HepG2 (cell line): ENCODE measurements around the gene FOXR1. TPM values are rescaled to one million over a fixed set of nuclear protein-coding genes. Genes with fewer than 3 reads are reported as not detected.

Experiments
- ATAC-seq: fragments of 200-7000 bp; cut with Tn5 transposase; 3 replicates; pipeline ENCODE4 v1.9.1; 2020; ENCODE audit warnings: mild to moderate bottlenecking, moderate library complexity
- BruUV-seq: library from RNA; stranded (reverse); fragments of 400-500 nt; replicated peaks from 2 replicates; lab custom pipeline; 2021; lab: Mats Ljungman, UMichigan
- CTCF ChIA-PET: fragments of 300-600 bp; formaldehyde crosslinking; extraction: SDS; loops from one replicate; lab custom pipeline; 2021; ENCODE audit warnings: low total read pairs, inconsistent platforms, low intra/inter-chr PET ratio; lab: Yijun Ruan, JAX
- POLR2A ChIA-PET: fragments of 350-600 bp; sonication (Branson Sonifier 250); formaldehyde crosslinking; loops from one replicate; lab custom pipeline; 2020; ENCODE audit warnings: antibody characterized with exemption, inconsistent platforms; lab: Yijun Ruan, JAX
- DNase-seq: peaks from one replicate; pipeline ENCODE4 v3.0.0-alpha.2; 2015; ENCODE audit warnings: low spot score
- FAIRE-seq: peaks from 3 replicates; lab custom pipeline; 2011; peaks lifted over from hg19 to GRCh38; lab: Jason Lieb, UNC
- H2AFZ ChIP-seq: one replicate; pipeline ENCODE4 v1.6.1; 2011; ENCODE audit warnings: low read length, inconsistent platforms
- H3K27ac ChIP-seq: fragments of 300-600 bp; 3 replicates; pipeline ENCODE4 v1.8.0; 2011; ENCODE audit warnings: mixed run types, mild to moderate bottlenecking, mixed read lengths, low read length, inconsistent platforms; ENCODE audit not compliant: insufficient read depth; ENCODE audit errors: extremely low read length
- H3K27me3 ChIP-seq, 2 experiments: fragments of 200-600 bp in 1 of 2; 2 replicates in 1 of 2; 3 replicates in 1 of 2; pipeline versions ENCODE4 v1.6.0 to v1.8.0; 2011; ENCODE audit warnings: low read length in 2 of 2, mild to moderate bottlenecking in 2 of 2, moderate library complexity in 2 of 2, inconsistent platforms in 1 of 2; ENCODE audit not compliant: insufficient read depth in 2 of 2, control insufficient read depth in 1 of 2
- H3K36me3 ChIP-seq, 2 experiments: fragments of 200-600 bp in 1 of 2; replicated peaks in 1 of 2; 2 replicates in 1 of 2; 3 replicates in 1 of 2; pipeline versions ENCODE4 v1.5.1 to v1.8.0; 2011; ENCODE audit warnings: low read length in 2 of 2, inconsistent platforms in 1 of 2; ENCODE audit not compliant: insufficient read depth in 2 of 2, control insufficient read depth in 1 of 2
- H3K4me1 ChIP-seq: 2 replicates; pipeline ENCODE4 v1.5.1; 2012; ENCODE audit warnings: low read length, inconsistent platforms; ENCODE audit not compliant: insufficient read depth
- H3K4me2 ChIP-seq: 2 replicates; pipeline ENCODE4 v1.6.0; 2011; ENCODE audit warnings: low read depth, low read length, inconsistent platforms
- H3K4me3 ChIP-seq, 3 experiments: fragments of 200-600 bp in 1 of 3; sonication (generic), shearing (Covaris generic) in 1 of 3; replicated peaks in 1 of 3; 2 replicates each; pipeline ENCODE4 v1.5.1; 2011 to 2016; ENCODE audit warnings: low read length in 3 of 3, inconsistent platforms in 2 of 3, low read depth in 2 of 3, mild to moderate bottlenecking in 2 of 3, control low read depth in 1 of 3, mixed read lengths in 1 of 3; ENCODE audit not compliant: insufficient read depth in 1 of 3
- H3K79me2 ChIP-seq: one replicate; pipeline ENCODE4 v1.6.1; 2011; ENCODE audit warnings: low read length, inconsistent platforms; ENCODE audit not compliant: insufficient read depth
- H3K9ac ChIP-seq: 2 replicates; pipeline ENCODE4 v1.6.0; 2011; ENCODE audit warnings: mild to moderate bottlenecking, low read depth, low read length, inconsistent platforms; ENCODE audit not compliant: insufficient read depth
- H3K9me3 ChIP-seq: 2 replicates; pipeline ENCODE4 v1.5.1; 2012; ENCODE audit warnings: mild to moderate bottlenecking, low read length
- H4K20me1 ChIP-seq: 2 replicates; pipeline ENCODE4 v1.6.0; 2011; ENCODE audit warnings: inconsistent platforms, mild to moderate bottlenecking, low read length, moderate library complexity; ENCODE audit not compliant: insufficient read depth
- ATF7 ChIP-seq, 2 experiments: fragments of 450-650 bp in 1 of 2; sonication (generic) in 1 of 2; formaldehyde crosslinking in 1 of 2; IDR thresholded peaks; 2 replicates each; pipeline versions ENCODE4 v1.4.0 to v1.6.1; 2016 to 2020; ENCODE audit warnings: antibody characterized with exemption in 1 of 2, mild to moderate bottlenecking in 1 of 2, missing genetic modification reagents in 1 of 2
- DMAP1 ChIP-seq: IDR thresholded peaks from 2 replicates; pipeline ENCODE4 v1.6.1; 2016
- EZH2 ChIP-seq: conservative IDR thresholded peaks from 2 replicates; pipeline ENCODE4 v1.6.1; 2012; ENCODE audit warnings: mild to moderate bottlenecking, low read depth, low read length, moderate library complexity
- KLF15 ChIP-seq: sonication (generic); formaldehyde crosslinking; IDR thresholded peaks from 2 replicates; pipeline ENCODE4 v1.8.1; 2023; ENCODE audit warnings: borderline replicate concordance, mild to moderate bottlenecking, inconsistent platforms, missing genetic modification reagents, mixed read lengths
- KLF9 ChIP-seq: IDR thresholded peaks from 2 replicates; pipeline ENCODE4 v1.6.1; 2016; ENCODE audit warnings: low read depth
- MAX ChIP-seq: IDR thresholded peaks from 2 replicates; pipeline ENCODE4 v1.6.1; 2012; ENCODE audit warnings: inconsistent platforms
- MBD4 ChIP-seq: IDR thresholded peaks from 2 replicates; pipeline ENCODE4 v1.6.1; 2012; ENCODE audit warnings: low read length, inconsistent platforms, borderline replicate concordance
- PHF5A ChIP-seq: IDR thresholded peaks from one replicate; pipeline ENCODE4 v1.6.1; 2018; ENCODE audit warnings: low read depth, missing genetic modification reagents; ENCODE audit not compliant: unreplicated experiment
- RBFOX2 ChIP-seq: fragments of 200-400 bp; formaldehyde crosslinking; IDR thresholded peaks from 2 replicates; pipeline ENCODE4 v1.6.1; 2017; ENCODE audit warnings: low read depth, mild to moderate bottlenecking, low read length
- SKI ChIP-seq: fragments of 450-650 bp; IDR thresholded peaks from one replicate; pipeline ENCODE4 v1.6.1; 2018; ENCODE audit warnings: mild to moderate bottlenecking; ENCODE audit not compliant: partially characterized antibody
- SNAI1 ChIP-seq: sonication (generic); formaldehyde crosslinking; IDR thresholded peaks from 2 replicates; pipeline ENCODE4 v1.5.0; 2020; ENCODE audit warnings: mild to moderate bottlenecking, missing genetic modification reagents, borderline replicate concordance
- ZBTB20 ChIP-seq: sonication (generic); formaldehyde crosslinking; IDR thresholded peaks from 2 replicates; pipeline ENCODE4 v1.8.1; 2023; ENCODE audit warnings: missing genetic modification reagents, low read depth, mild to moderate bottlenecking, borderline replicate concordance
- ZBTB42 ChIP-seq: sonication (generic); formaldehyde crosslinking; IDR thresholded peaks from 2 replicates; pipeline ENCODE4 v1.5.0; 2020; ENCODE audit warnings: mild to moderate bottlenecking, missing genetic modification reagents
- ZFP62 ChIP-seq: sonication (generic); formaldehyde crosslinking; IDR thresholded peaks from 2 replicates; pipeline ENCODE4 v1.4.0; 2020; ENCODE audit warnings: missing genetic modification reagents
- ZNF124 ChIP-seq: sonication (generic); formaldehyde crosslinking; IDR thresholded peaks from 2 replicates; pipeline ENCODE4 v1.4.0; 2020; ENCODE audit warnings: missing genetic modification reagents
- ZNF17 ChIP-seq: sonication (generic); formaldehyde crosslinking; IDR thresholded peaks from 2 replicates; pipeline ENCODE4 v1.5.0; 2020; ENCODE audit warnings: mild to moderate bottlenecking, missing genetic modification reagents
- ZNF264 ChIP-seq: sonication (generic); formaldehyde crosslinking; IDR thresholded peaks from 2 replicates; pipeline ENCODE4 v1.4.0; 2020; ENCODE audit warnings: missing genetic modification reagents
- ZNF275 ChIP-seq: sonication (generic); formaldehyde crosslinking; IDR thresholded peaks from 2 replicates; pipeline ENCODE4 v1.8.0; 2022; ENCODE audit warnings: missing genetic modification reagents, mild to moderate bottlenecking, inconsistent platforms, borderline replicate concordance
- ZNF430 ChIP-seq: sonication (generic); formaldehyde crosslinking; IDR thresholded peaks from 2 replicates; pipeline ENCODE4 v1.9.0; 2021; ENCODE audit warnings: mild to moderate bottlenecking, missing genetic modification reagents
- ZNF484 ChIP-seq: sonication (generic); formaldehyde crosslinking; IDR thresholded peaks from 2 replicates; pipeline ENCODE4 v1.5.1; 2020; ENCODE audit warnings: mild to moderate bottlenecking, low read depth, missing genetic modification reagents, borderline replicate concordance
- ZNF546 ChIP-seq: sonication (generic); formaldehyde crosslinking; conservative IDR thresholded peaks from 2 replicates; pipeline ENCODE4 v1.8.1; 2023; ENCODE audit warnings: mild to moderate bottlenecking, missing genetic modification reagents
- ZNF660 ChIP-seq: sonication (generic); formaldehyde crosslinking; IDR thresholded peaks from 2 replicates; pipeline ENCODE4 v1.5.1; 2020; ENCODE audit warnings: mild to moderate bottlenecking, low read depth, missing genetic modification reagents, borderline replicate concordance
- ZNF766 ChIP-seq: sonication (generic); formaldehyde crosslinking; IDR thresholded peaks from 2 replicates; pipeline ENCODE4 v1.5.0; 2020; ENCODE audit warnings: missing genetic modification reagents, borderline replicate concordance
- ZNF788 ChIP-seq: sonication (generic); formaldehyde crosslinking; IDR thresholded peaks from 2 replicates; pipeline ENCODE4 v1.5.0; 2020; ENCODE audit warnings: mild to moderate bottlenecking, missing genetic modification reagents, borderline replicate concordance
- WGBS: methylation state at CpG from one replicate; pipeline ENCODE4 v1.1.6; 2017; ENCODE audit warnings: low lambda C conversion rate; 5-methylcytosine and 5-hydroxymethylcytosine counted together
- in situ Hi-C: cut with HindIII; loops from 2 replicates; pipeline ENCODE4 v1.10.0; 2017; ENCODE audit warnings: low pct_unique_long_range_greater_than_20kb; ENCODE audit not compliant: extremely low pct_ligation_motif_present
- intact Hi-C: fragments of 100-400 bp; cut with micrococcal nuclease; formaldehyde crosslinking; loops from one replicate; pipeline ENCODE4 v1.10.0; 2022; ENCODE audit not compliant: unreplicated experiment
- polyA plus RNA-seq, 8 experiments: library from polyadenylated mRNA; depleted of rRNA in 3 of 8; stranded (reverse) in 7 of 8; unstranded in 1 of 8; fragments of >200 nt; fragmentation: Illumina TruSeq in 4 of 8; extraction: Trizol in 4 of 8; gene quantifications; 2 replicates each; pipeline versions ENCODE4 v1.2.1 to v1.2.3, GENCODE V29; 2011 to 2016; ENCODE audit warnings: low read depth in 4 of 8, missing spikeins in 1 of 8, mixed read lengths in 1 of 8; ENCODE audit not compliant: insufficient read depth in 1 of 8
- total RNA-seq, 5 experiments: library from RNA; depleted of rRNA; stranded (reverse); fragments of >200 nt; fragmentation: Illumina TruSeq; extraction: Trizol; gene quantifications; 2 replicates each; pipeline ENCODE4 v1.2.3, GENCODE V29; 2016; ENCODE audit warnings: low read depth in 1 of 5

Gene FOXR1
- total and polyA plus RNA-seq, 2 of the 13 experiments (the other 11 are each of a cell fraction or from before 2014, with no cell fraction given): not detected

- ChIA-PET POLR2A (interaction anchor here (0.5 to 4.8 kb wide), 11 partner anchors 12 to 184 kb away, joined by 3 to 45 read pairs (median 4); partner anchors contain the start of genes CENATAC, HMBS, HYOU1 and RPS25), CTCF (interaction anchor here (1.0 kb wide), 1 partner anchor 33 kb away, joined by 4 read pairs; the partner anchor contains the start of gene CENATAC)
- H2AFZ ChIP-seq: peak within 1 kb of the TSS; percentile 80
- no peaks in the 10 kb centered on the region; a peak in 1 of 5 replicates for H3K27me3 ChIP-seq
- peak within 1 kb of the TSS; percentile 99 for H3K4me2 ChIP-seq
- no peaks in the 10 kb centered on the region for H3K9me3 ChIP-seq
- H3K36me3 ChIP-seq: peaks cover 0 to 1% of the 10 kb centered on the region in 2 experiments; a peak in 1 of 5 replicates
- DNase-seq (peak; percentile 95), FAIRE-seq (peak; percentile 83), ATAC-seq (peak; percentile 63)
- no peaks in the 10 kb centered on the region for H4K20me1 ChIP-seq
- H3K27ac ChIP-seq: peak within 1 kb of the TSS; percentile 77
- BruUV-seq: no TSS peak
- H3K4me1 ChIP-seq: peaks cover 67% of the 10 kb centered on the region
- peaks cover 46% of the 10 kb centered on the region for H3K79me2 ChIP-seq
- 0% methylated on average over 22 of the region's 67 CpGs for WGBS
- H3K4me3 ChIP-seq: peak within 1 kb of the TSS; percentile 74 to 82 (median 79)
- intact Hi-C loops: loop anchor here (2.0 kb wide), 2 partner anchors 32 to 64 kb away; partner anchors contain the start of gene CENATAC
- in situ Hi-C loops: no loop called here
- H3K9ac ChIP-seq: peak within 1 kb of the TSS; percentile 77
- TF ChIP-seq ZNF660: no peak
- TF ChIP-seq SNAI1 (CRISPR knock-in tag): no peak
- TF ChIP-seq ZBTB42 (CRISPR knock-in tag): no peak
- TF ChIP-seq MAX: peak; percentile 99
- TF ChIP-seq ATF7 (IDR thresholded peaks at IDR 0.05): no peak
- no peak for TF ChIP-seq ATF7 (CRISPR knock-in tag; IDR thresholded peaks at IDR 0.05)
- no peak; the same call in 1 of the 2 replicates for TF ChIP-seq ZBTB20 (CRISPR knock-in tag)
- peak; percentile 77 for TF ChIP-seq RBFOX2
- peak; percentile 93 for TF ChIP-seq ZNF788 (CRISPR knock-in tag)
- no peak for TF ChIP-seq ZFP62 (CRISPR knock-in tag)
- TF ChIP-seq DMAP1: no peak
- peak; percentile 91; the same call in 1 of the 2 replicates for TF ChIP-seq ZNF766 (CRISPR knock-in tag)
- TF ChIP-seq KLF15 (CRISPR knock-in tag): peak; percentile 69; the same call in 1 of the 2 replicates
- TF ChIP-seq PHF5A (CRISPR knock-in tag): no peak
- TF ChIP-seq ZNF546 (CRISPR knock-in tag): 0 out of 2 replicates have a peak, but pooled peaks have one; percentile 51
- TF ChIP-seq ZNF430 (CRISPR knock-in tag): peak; percentile 76; the same call in 1 of the 2 replicates
- TF ChIP-seq ZNF124 (CRISPR knock-in tag): peak; percentile 94
- TF ChIP-seq ZNF275 (CRISPR knock-in tag): 0 out of 2 replicates have a peak, but pooled peaks have one; percentile 45
- TF ChIP-seq KLF9 (CRISPR knock-in tag): peak; percentile 97
- no peak for TF ChIP-seq MBD4
- TF ChIP-seq ZNF17 (CRISPR knock-in tag): no peak
- peak; percentile 91 for TF ChIP-seq ZNF264 (CRISPR knock-in tag)
- no peak for TF ChIP-seq ZNF484 (CRISPR knock-in tag)
- no peak for TF ChIP-seq SKI
- no peak for TF ChIP-seq EZH2
Observed at GRCh38 chr11:119030329-119031047, 58.9 kb downstream of the FOXR1 start, which contains the start of gene SLC37A4. TSS of gene SLC37A4 (minus strand) at chr11:119030877.
